GM23338 (cell line): ENCODE data around the gene TRMT6. TPM values are rescaled to one million over a fixed set of nuclear protein-coding genes. Genes with fewer than 3 reads are reported as not detected.

Experiments used
- ATAC-seq: fragments of 200-7000 bp; cut with Tn5 transposase; 3 replicates; pipeline ENCODE4 v1.9.1; 2020
- DNase-seq: peaks from one replicate; pipeline ENCODE4 v3.0.0-alpha.2; 2015; ENCODE audit warnings: low spot score
- H2AFZ ChIP-seq: fragments of 200-600 bp; sonication (generic); 2 replicates; pipeline ENCODE4 v1.8.0; 2016; ENCODE audit warnings: antibody characterized with exemption, mild to moderate bottlenecking, moderate library complexity
- H3F3A ChIP-seq: fragments of 200-600 bp; sonication (generic); replicated peaks from 2 replicates; pipeline ENCODE4 v1.8.0; 2017; ENCODE audit warnings: antibody characterized with exemption, mixed run types, low read depth
- H3K27ac ChIP-seq: fragments of 200-600 bp; sonication (generic); 2 replicates; pipeline ENCODE4 v1.6.1; 2016; ENCODE audit warnings: low read depth
- H3K27me3 ChIP-seq: fragments of 200-600 bp; sonication (generic); 2 replicates; pipeline ENCODE4 v1.8.0; 2016; ENCODE audit warnings: mild to moderate bottlenecking, mixed run types, moderate library complexity; ENCODE audit not compliant: insufficient read depth
- H3K36me3 ChIP-seq: fragments of 200-600 bp; sonication (generic); 2 replicates; pipeline ENCODE4 v1.8.0; 2016; ENCODE audit warnings: mild to moderate bottlenecking; ENCODE audit not compliant: insufficient read depth
- H3K4me1 ChIP-seq: fragments of 200-600 bp; sonication (generic); 2 replicates; pipeline ENCODE4 v1.8.0; 2016; ENCODE audit warnings: mild to moderate bottlenecking, moderate library complexity; ENCODE audit not compliant: insufficient read depth
- H3K4me2 ChIP-seq: fragments of 200-600 bp; sonication (generic); 2 replicates; pipeline ENCODE4 v1.7.1; 2017; ENCODE audit warnings: mixed run types
- H3K4me3 ChIP-seq: fragments of 200-600 bp; sonication (generic); 2 replicates; pipeline ENCODE4 v1.6.1; 2016; ENCODE audit warnings: mixed run types
- H3K79me2 ChIP-seq: fragments of 200-600 bp; sonication (generic); replicated peaks from 2 replicates; pipeline ENCODE4 v1.8.0; 2017; ENCODE audit warnings: mild to moderate bottlenecking; ENCODE audit not compliant: insufficient read depth
- H3K9me2 ChIP-seq: fragments of 200-600 bp; sonication (generic); 2 replicates; pipeline ENCODE4 v1.8.0; 2017; ENCODE audit not compliant: insufficient read depth
- H4K20me1 ChIP-seq: fragments of 200-600 bp; sonication (generic); replicated peaks from 2 replicates; pipeline ENCODE4 v1.8.0; 2017; ENCODE audit warnings: mild to moderate bottlenecking; ENCODE audit not compliant: insufficient read depth
- H3K27ac Mint-ChIP-seq: 2 replicates; pipeline ENCODE4 v1.8.0; 2020; ENCODE audit warnings: inconsistent platforms, mild to moderate bottlenecking, moderate library complexity, mixed read lengths
- H3K27me3 Mint-ChIP-seq: 3 replicates; pipeline ENCODE4 v1.8.0; 2022; ENCODE audit warnings: low read depth, mild to moderate bottlenecking, moderate library complexity, mixed read lengths, inconsistent platforms; ENCODE audit not compliant: insufficient read depth, poor library complexity
- H3K36me3 Mint-ChIP-seq: 3 replicates; pipeline ENCODE4 v1.8.0; 2021; ENCODE audit warnings: low read depth, mild to moderate bottlenecking, inconsistent platforms, moderate library complexity, mixed read lengths
- H3K4me1 Mint-ChIP-seq: 3 replicates; pipeline ENCODE4 v1.8.0; 2020; ENCODE audit warnings: mild to moderate bottlenecking, inconsistent platforms, mixed read lengths
- H3K4me3 Mint-ChIP-seq: 3 replicates; pipeline ENCODE4 v1.8.0; 2021; ENCODE audit warnings: moderate library complexity, mild to moderate bottlenecking, inconsistent platforms, mixed read lengths
- H3K9me3 Mint-ChIP-seq: 3 replicates; pipeline ENCODE4 v1.8.0; 2020; ENCODE audit warnings: moderate library complexity, mild to moderate bottlenecking, inconsistent platforms, mixed read lengths
- CREB1 ChIP-seq: fragments of 250-450 bp; sonication (Bioruptor Pico); IDR thresholded peaks from 2 replicates; pipeline ENCODE4 v1.5.0; 2020; ENCODE audit warnings: low read depth, mild to moderate bottlenecking, moderate library complexity
- ETS1 ChIP-seq: IDR thresholded peaks from 2 replicates; pipeline ENCODE4 v1.6.1; 2016; ENCODE audit warnings: antibody characterized with exemption
- EZH2phosphoT487 ChIP-seq: fragments of 200-600 bp; sonication (generic); IDR thresholded peaks from one replicate; pipeline ENCODE4 v1.8.1; 2018; ENCODE audit warnings: antibody characterized with exemption; ENCODE audit not compliant: unreplicated experiment
- JUNB ChIP-seq: IDR thresholded peaks from one replicate; pipeline ENCODE4 v1.6.1; 2016; ENCODE audit warnings: antibody characterized with exemption; ENCODE audit not compliant: unreplicated experiment
- POLR2AphosphoS5 ChIP-seq: IDR thresholded peaks from 2 replicates; pipeline ENCODE4 v1.6.1; 2016; ENCODE audit warnings: antibody characterized with exemption, low read depth
- REST ChIP-seq: IDR thresholded peaks from one replicate; pipeline ENCODE4 v1.6.1; 2018; ENCODE audit warnings: antibody characterized with exemption; ENCODE audit not compliant: unreplicated experiment
- STAT1 ChIP-seq: IDR thresholded peaks from one replicate; pipeline ENCODE4 v1.6.1; 2016; ENCODE audit warnings: antibody characterized with exemption; ENCODE audit not compliant: unreplicated experiment
- ZNF331 ChIP-seq: fragments of 250-450 bp; sonication (Bioruptor Pico); IDR thresholded peaks from 2 replicates; pipeline ENCODE4 v1.5.0; 2020; ENCODE audit warnings: low read depth, mild to moderate bottlenecking, moderate library complexity
- polyA plus RNA-seq: library from polyadenylated mRNA; unstranded; fragments of >200 nt; fragmentation: Nextera tagmentation; extraction: Ambion mirVana; gene quantifications from 2 replicates; pipeline ENCODE4 v1.2.1, GENCODE V29; 2016
- total RNA-seq: library from RNA; depleted of rRNA; stranded (reverse); fragments of >200 nt; shearing (Covaris generic); gene quantifications from 2 replicates; pipeline ENCODE4 v1.2.3, GENCODE V29; 2014
- TF ChIP-seq, protein P1 (sequence below), 2 experiments: fragments of 200-600 bp in 1 of 2; sonication (generic) in 1 of 2; conservative IDR thresholded peaks; 2 replicates each; pipeline versions ENCODE4 v1.5.1 to v1.6.1; 2016 to 2017; ENCODE audit warnings: antibody characterized with exemption in 2 of 2, low read depth in 2 of 2, mild to moderate bottlenecking in 2 of 2, moderate library complexity in 1 of 2

TRMT6 gene
- total and polyA plus RNA-seq, 2 experiments from 2014 or later, result 15.5 to 26.3 TPM

DNA sequence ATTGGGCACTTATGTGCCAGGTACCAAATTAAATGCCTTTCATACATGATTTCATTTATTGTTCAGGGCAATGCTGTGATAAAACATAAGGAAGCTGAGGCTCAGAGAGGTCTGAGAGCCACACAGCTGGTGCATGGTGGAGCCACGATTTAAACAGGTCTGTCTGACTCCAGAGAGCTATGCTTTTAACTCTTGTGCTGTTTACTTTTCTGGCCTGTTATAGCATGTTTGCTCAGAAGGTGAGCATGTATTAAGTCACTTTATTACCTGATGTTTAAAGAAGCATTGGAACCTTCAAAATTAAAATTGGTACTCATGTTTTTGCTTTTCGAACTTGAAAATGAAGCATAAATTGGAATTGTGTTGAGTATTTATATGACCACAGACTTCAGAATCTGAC, 26.9 kb upstream of the TRMT6 start:
- Mint-ChIP-seq H3K36me3 (peaks cover 53% of the 10 kb centered on the region), H3K27ac (no peak overlapping the region), H3K9me3 (no peaks in the 10 kb centered on the region), H3K4me3 (no peak overlapping the region), H3K27me3 (no peaks in the 10 kb centered on the region), H3K4me1 (no peaks in the 10 kb centered on the region)
- ATAC-seq (no peak), DNase-seq (no peak)
- Histone ChIP-seq H3K27me3 (no peaks in the 10 kb centered on the region), H3K4me3 (no peak overlapping the region), H3K9me2 (no peaks in the 10 kb centered on the region), H3K36me3 (peaks cover 30% of the 10 kb centered on the region), H3K27ac (no peak overlapping the region), H3K4me2 (no peak overlapping the region), H4K20me1 (peaks cover 18% of the 10 kb centered on the region), H2AFZ (no peak overlapping the region), H3K79me2 (no peaks in the 10 kb centered on the region), H3F3A (no peaks in the 10 kb centered on the region), H3K4me1 (no peaks in the 10 kb centered on the region)
- TF ChIP-seq ZNF331 (no peak), ETS1 (no peak), JUNB (no peak), REST (no peak), POLR2AphosphoS5 (no peak), EZH2phosphoT487 (no peak), STAT1 (no peak)
- TF ChIP-seq, protein P1, sequence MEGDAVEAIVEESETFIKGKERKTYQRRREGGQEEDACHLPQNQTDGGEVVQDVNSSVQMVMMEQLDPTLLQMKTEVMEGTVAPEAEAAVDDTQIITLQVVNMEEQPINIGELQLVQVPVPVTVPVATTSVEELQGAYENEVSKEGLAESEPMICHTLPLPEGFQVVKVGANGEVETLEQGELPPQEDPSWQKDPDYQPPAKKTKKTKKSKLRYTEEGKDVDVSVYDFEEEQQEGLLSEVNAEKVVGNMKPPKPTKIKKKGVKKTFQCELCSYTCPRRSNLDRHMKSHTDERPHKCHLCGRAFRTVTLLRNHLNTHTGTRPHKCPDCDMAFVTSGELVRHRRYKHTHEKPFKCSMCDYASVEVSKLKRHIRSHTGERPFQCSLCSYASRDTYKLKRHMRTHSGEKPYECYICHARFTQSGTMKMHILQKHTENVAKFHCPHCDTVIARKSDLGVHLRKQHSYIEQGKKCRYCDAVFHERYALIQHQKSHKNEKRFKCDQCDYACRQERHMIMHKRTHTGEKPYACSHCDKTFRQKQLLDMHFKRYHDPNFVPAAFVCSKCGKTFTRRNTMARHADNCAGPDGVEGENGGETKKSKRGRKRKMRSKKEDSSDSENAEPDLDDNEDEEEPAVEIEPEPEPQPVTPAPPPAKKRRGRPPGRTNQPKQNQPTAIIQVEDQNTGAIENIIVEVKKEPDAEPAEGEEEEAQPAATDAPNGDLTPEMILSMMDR (conservative IDR thresholded peaks at IDR 0.05; ENCODE audit: low read depth in 2 of 2), result no peak

DNA sequence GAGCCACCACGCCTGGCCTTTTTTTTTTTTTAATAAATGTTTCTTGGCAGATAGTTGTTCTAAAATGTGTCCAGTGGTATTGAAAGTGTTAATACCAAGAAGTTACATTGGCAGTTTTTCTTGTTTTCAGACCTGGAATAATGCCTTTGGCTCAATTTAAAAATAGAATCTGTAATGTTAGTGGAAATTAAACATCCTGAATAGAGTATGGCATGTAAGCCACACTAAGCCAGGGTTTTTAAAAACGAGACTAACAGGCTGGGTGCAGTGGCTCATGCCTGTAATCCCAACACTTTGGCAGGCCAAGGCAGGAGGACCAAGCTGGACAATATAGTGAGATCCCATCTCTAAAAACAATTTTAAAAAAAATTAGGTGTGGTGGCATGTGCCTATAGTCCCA, 25.4 kb upstream of the TRMT6 start:
- H3K4me3 Mint-ChIP-seq, result no peak overlapping the region
- H3K27ac ChIP-seq, result no peak overlapping the region
- peaks cover 22% of the 10 kb centered on the region for H3K36me3 ChIP-seq
- H3K4me1 ChIP-seq, result 0 out of 2 replicates have a peak, but pooled peaks cover 2% of the 10 kb centered on the region
- no peaks in the 10 kb centered on the region for H3F3A ChIP-seq
- H4K20me1 ChIP-seq, result peaks cover 18% of the 10 kb centered on the region
- no peak overlapping the region for H2AFZ ChIP-seq
- H3K4me2 ChIP-seq, result no peak overlapping the region
- DNase-seq, result no peak
- H3K9me3 Mint-ChIP-seq, result no peaks in the 10 kb centered on the region
- no peak overlapping the region for H3K4me3 ChIP-seq
- H3K36me3 Mint-ChIP-seq, result peaks cover 64% of the 10 kb centered on the region
- H3K27me3 ChIP-seq, result peaks cover 9% of the 10 kb centered on the region
- no peaks in the 10 kb centered on the region for H3K9me2 ChIP-seq
- H3K27ac Mint-ChIP-seq, result no peak overlapping the region
- H3K4me1 Mint-ChIP-seq, result peaks cover 9% of the 10 kb centered on the region; the same call in 2 of the 3 replicates
- no peaks in the 10 kb centered on the region for H3K79me2 ChIP-seq
- ATAC-seq, result no peak
- H3K27me3 Mint-ChIP-seq, result peaks cover 10% of the 10 kb centered on the region
- TF ChIP-seq, protein P1 (conservative IDR thresholded peaks at IDR 0.05; ENCODE audit: low read depth in 2 of 2), result no peak
- TF ChIP-seq EZH2phosphoT487, result no peak
- no peak for TF ChIP-seq CREB1 (CRISPR knock-in tag)
- TF ChIP-seq JUNB, result no peak
